Measurements from ENCODE around the gene MIA. TPM values are rescaled to one million over a fixed set of nuclear protein-coding genes. Genes with fewer than 3 reads are reported as not detected.

MIA gene
- total RNA-seq, 1 donor from 2014 or later = not detected

DNA sequence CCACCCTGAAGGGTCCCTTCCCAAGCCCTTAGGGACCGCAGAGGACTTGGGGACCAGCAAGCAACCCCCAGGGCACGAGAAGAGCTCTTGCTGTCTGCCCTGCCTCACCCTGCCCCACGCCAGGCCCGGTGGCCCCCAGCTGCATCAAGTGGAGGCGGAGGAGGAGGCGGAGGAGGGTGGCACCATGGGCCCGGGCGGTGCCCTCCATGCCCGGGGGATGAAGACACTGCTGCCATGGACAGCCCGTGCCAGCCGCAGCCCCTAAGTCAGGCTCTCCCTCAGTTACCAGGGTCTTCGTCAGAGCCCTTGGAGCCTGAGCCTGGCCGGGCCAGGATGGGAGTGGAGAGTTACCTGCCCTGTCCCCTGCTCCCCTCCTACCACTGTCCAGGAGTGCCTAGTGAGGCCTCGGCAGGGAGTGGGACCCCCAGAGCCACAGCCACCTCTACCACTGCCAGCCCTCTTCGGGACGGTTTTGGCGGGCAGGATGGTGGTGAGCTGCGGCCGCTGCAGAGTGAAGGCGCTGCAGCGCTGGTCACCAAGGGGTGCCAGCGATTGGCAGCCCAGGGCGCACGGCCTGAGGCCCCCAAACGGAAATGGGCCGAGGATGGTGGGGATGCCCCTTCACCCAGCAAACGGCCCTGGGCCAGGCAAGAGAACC lies 25.1 kb downstream of the MIA start:
- no peak for DNase-seq (ENCODE audit: low read depth)
- H3K4me3 ChIP-seq (ENCODE audit: low read depth, low read length) = peak overlapping the region; percentile 95
- TF ChIP-seq, protein P1, sequence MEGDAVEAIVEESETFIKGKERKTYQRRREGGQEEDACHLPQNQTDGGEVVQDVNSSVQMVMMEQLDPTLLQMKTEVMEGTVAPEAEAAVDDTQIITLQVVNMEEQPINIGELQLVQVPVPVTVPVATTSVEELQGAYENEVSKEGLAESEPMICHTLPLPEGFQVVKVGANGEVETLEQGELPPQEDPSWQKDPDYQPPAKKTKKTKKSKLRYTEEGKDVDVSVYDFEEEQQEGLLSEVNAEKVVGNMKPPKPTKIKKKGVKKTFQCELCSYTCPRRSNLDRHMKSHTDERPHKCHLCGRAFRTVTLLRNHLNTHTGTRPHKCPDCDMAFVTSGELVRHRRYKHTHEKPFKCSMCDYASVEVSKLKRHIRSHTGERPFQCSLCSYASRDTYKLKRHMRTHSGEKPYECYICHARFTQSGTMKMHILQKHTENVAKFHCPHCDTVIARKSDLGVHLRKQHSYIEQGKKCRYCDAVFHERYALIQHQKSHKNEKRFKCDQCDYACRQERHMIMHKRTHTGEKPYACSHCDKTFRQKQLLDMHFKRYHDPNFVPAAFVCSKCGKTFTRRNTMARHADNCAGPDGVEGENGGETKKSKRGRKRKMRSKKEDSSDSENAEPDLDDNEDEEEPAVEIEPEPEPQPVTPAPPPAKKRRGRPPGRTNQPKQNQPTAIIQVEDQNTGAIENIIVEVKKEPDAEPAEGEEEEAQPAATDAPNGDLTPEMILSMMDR (conservative IDR thresholded peaks at IDR 0.05; ENCODE audit: low read depth, low read length) = no peak

DNA sequence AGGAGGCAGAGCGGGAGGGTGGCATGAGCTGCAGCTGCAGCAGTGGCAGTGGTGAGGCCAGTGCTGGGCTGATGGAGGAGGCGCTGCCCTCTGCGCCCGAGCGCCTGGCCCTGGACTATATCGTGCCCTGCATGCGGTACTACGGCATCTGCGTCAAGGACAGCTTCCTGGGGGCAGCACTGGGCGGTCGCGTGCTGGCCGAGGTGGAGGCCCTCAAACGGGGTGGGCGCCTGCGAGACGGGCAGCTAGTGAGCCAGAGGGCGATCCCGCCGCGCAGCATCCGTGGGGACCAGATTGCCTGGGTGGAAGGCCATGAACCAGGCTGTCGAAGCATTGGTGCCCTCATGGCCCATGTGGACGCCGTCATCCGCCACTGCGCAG lies 25.7 kb downstream of the MIA start:
- no peak overlapping the region for H3K4me3 ChIP-seq (ENCODE audit: low read depth, low read length)
- TF ChIP-seq, protein P1 (conservative IDR thresholded peaks at IDR 0.05; ENCODE audit: low read depth, low read length) = no peak
- no peak for DNase-seq (ENCODE audit: low read depth)

DNA sequence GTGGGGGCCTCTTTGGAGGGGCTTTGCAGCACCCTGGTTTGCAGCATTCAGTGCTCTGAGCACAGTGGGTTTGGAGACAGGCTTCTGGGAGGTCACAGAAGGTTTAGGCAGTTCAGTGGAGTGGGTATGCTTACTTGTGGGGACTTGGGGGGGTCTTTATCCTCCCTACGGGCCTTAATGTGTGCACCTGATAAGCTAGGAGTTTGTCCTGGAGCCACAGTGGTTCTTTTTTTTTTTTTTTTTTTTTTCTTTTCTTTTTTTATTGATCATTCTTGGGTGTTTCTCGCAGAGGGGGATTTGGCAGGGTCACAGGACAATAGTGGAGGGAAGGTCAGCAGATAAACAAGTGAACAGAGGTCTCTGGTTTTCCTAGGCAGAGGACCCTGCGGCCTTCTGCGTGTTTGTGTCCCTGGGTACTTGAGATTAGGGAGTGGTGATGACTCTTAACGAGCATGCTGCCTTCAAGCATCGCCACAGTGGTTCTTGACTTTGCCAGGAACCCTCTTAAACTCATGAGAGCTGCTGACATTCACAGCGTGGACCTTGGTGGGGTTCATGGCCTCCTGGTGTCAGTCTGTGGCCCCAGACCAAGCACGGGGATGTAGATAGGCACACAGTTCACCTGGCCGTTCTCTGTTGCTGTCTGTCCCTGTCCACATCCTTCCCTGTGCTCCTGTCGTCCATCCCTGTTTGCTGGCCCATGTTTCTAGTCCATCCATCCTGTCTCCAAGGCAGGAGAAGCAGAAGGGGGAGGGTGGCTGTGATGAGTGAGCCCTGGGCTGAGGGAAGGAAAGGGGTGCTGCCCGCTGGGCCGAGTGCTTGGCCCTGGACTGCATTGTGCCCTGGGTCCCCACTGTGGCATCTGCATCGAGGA lies 26.3 kb downstream of the MIA start:
- peak overlapping the region; percentile 13 for H3K4me3 ChIP-seq (ENCODE audit: low read depth, low read length)
- TF ChIP-seq, protein P1 (conservative IDR thresholded peaks at IDR 0.05; ENCODE audit: low read depth, low read length) = no peak
- DNase-seq (ENCODE audit: low read depth) = no peak

DNA sequence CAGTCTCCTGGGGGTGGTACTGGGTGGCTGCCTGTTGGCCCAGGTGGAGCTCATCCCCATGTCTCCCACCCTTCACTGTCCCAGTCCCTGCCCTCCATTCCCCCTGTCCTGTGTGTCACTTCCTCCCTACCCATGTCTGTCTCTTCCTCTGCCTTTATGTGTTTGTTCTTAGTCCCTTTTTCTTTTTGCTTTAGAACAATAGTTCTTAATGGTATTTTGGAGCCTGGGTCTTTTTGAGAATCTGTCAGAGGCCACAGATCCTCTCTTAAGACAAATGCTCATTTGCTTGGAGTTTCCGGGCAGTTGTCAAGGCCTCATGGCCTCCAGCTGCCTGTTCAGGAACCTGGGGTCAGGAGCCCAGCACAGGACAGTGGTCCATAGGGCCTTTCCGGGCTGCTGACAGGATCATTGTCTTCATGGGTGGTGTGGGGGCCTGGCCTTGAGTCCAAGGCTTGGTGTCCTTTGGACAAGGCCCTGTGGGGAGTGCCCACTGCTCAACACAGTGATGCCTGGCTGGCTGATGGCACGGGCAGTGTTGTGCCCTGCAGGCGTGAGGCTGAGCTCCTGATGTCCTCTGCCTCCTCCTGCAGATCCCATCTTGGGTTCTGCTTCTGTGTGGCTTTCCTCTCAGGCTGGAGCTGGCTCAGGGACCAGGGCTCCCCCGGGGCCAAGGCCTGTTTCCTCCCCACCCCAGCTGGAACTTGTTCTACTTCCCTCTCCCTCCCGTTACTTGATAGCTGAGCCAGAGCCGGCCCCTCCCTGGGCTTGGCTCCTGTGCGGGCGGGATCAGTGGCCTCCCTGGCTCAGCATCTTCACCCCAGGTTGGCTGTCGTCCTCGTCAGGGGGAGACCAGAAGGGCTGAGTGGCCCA lies 27.2 kb downstream of the MIA start:
- TF ChIP-seq, protein P1 (conservative IDR thresholded peaks at IDR 0.05; ENCODE audit: low read depth, low read length) = no peak
- no peak for DNase-seq (ENCODE audit: low read depth)
- H3K4me3 ChIP-seq (ENCODE audit: low read depth, low read length) = peak overlapping the region; percentile 13

DNA sequence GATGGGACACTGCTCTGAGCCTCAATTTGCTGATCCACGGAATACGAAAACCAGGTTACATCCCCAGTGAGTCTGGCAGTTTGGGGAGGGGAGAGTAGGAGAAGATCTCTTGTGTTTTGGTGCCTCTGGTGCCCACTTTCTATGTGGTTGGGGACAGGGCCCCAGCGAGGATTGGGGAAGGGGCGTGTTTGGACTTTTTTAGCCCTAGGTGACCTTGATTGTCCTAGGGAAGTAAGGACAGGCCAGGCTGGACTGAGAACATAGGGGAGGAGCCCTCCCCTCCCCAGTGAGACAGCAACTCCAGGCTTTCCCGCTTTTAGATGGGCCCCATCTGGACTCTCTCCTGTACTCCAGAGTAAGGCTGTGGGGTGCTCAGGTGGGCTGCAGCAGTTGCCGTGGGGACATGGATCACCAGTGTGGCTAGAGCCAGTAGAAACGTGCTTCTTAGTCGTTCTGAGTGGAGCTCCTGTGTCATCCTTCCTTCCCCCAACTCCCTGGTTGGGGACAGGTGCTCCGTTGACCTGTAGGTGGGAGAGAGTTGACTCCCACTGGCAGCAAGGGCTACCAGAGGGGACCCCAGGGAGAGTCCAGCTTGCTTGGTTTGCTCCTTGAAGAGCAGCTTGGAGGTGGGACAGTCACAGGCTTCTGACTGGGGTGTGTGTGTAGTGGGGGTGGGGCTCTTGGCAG lies 28.0 kb downstream of the MIA start:
- no peak for DNase-seq (ENCODE audit: low read depth)
- no peak overlapping the region for H3K4me3 ChIP-seq (ENCODE audit: low read depth, low read length)
- TF ChIP-seq, protein P1 (conservative IDR thresholded peaks at IDR 0.05; ENCODE audit: low read depth, low read length) = no peak

Data from epithelial cell of proximal tubule (primary cell).